C4-2B (cell line): ENCODE data around the gene HRC.

Experiments
- CTCF ChIP-seq: fragments of 450-650 bp; conservative IDR thresholded peaks from 2 replicates; pipeline ENCODE4 v1.5.1; 2017; ENCODE audit warnings: mild to moderate bottlenecking
- ZFX ChIP-seq: fragments of 450-650 bp; IDR thresholded peaks from 2 replicates; pipeline ENCODE4 v1.6.1; 2017

- TF ChIP-seq CTCF (no peak), ZFX (no peak)
These were observed 34.3 kb downstream of the HRC start for GRCh38 chr19:49120868-49121267.
